Measurements from ENCODE around the gene TGFBR2. TPM values are rescaled to one million over a fixed set of nuclear protein-coding genes. Genes with fewer than 3 reads are reported as not detected.

TGFBR2 gene
- total RNA-seq, 1 experiment from 2014 or later = 45.9 TPM

DNA sequence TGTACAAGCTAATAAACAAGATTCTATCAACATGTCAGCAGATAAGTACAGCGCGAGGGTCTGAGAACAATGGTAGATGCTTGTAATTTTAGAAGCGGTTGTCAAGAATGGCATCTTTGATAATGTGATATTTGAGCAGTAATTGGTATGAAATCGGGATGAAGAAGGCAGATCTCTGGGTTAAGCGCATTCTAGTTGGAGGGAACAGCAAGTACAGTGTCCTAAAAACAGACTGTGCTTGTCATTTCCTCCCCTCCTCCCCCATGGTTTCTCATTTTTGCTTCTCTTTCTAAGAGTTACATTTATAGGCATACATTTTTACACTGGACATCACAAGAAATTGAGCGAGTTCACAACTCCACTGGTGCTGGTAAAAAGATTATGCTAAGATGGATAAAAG, 23.3 kb downstream of the TGFBR2 start:
- CTCF ChIA-PET = interaction anchor here (1.4 kb wide), 1 partner anchor 431 kb away, joined by 3 read pairs; no protein-coding TSS in a partner anchor
- in situ Hi-C loops (cut with HindIII; ENCODE audit: low pct_unique_long_range_greater_than_20kb, low sequenced_read_pairs) = no loop called here
- DNase-seq (ENCODE audit: low read depth, low spot score) (no peak), ATAC-seq (no peak)
- TF ChIP-seq TCF7L2 (IDR thresholded peaks at IDR 0.05; ENCODE audit: low read depth, low read length) = no peak
- TF ChIP-seq SIN3A (IDR thresholded peaks at IDR 0.05; ENCODE audit: borderline replicate concordance, insufficient read depth, low read depth, low read length) = no peak
- TF ChIP-seq, protein P1, sequence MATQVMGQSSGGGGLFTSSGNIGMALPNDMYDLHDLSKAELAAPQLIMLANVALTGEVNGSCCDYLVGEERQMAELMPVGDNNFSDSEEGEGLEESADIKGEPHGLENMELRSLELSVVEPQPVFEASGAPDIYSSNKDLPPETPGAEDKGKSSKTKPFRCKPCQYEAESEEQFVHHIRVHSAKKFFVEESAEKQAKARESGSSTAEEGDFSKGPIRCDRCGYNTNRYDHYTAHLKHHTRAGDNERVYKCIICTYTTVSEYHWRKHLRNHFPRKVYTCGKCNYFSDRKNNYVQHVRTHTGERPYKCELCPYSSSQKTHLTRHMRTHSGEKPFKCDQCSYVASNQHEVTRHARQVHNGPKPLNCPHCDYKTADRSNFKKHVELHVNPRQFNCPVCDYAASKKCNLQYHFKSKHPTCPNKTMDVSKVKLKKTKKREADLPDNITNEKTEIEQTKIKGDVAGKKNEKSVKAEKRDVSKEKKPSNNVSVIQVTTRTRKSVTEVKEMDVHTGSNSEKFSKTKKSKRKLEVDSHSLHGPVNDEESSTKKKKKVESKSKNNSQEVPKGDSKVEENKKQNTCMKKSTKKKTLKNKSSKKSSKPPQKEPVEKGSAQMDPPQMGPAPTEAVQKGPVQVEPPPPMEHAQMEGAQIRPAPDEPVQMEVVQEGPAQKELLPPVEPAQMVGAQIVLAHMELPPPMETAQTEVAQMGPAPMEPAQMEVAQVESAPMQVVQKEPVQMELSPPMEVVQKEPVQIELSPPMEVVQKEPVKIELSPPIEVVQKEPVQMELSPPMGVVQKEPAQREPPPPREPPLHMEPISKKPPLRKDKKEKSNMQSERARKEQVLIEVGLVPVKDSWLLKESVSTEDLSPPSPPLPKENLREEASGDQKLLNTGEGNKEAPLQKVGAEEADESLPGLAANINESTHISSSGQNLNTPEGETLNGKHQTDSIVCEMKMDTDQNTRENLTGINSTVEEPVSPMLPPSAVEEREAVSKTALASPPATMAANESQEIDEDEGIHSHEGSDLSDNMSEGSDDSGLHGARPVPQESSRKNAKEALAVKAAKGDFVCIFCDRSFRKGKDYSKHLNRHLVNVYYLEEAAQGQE (IDR thresholded peaks at IDR 0.05; ENCODE audit: insufficient read depth in 1 of 2, low read depth in 2 of 2, low read length in 1 of 2) = no peak
- TF ChIP-seq, protein P2, sequence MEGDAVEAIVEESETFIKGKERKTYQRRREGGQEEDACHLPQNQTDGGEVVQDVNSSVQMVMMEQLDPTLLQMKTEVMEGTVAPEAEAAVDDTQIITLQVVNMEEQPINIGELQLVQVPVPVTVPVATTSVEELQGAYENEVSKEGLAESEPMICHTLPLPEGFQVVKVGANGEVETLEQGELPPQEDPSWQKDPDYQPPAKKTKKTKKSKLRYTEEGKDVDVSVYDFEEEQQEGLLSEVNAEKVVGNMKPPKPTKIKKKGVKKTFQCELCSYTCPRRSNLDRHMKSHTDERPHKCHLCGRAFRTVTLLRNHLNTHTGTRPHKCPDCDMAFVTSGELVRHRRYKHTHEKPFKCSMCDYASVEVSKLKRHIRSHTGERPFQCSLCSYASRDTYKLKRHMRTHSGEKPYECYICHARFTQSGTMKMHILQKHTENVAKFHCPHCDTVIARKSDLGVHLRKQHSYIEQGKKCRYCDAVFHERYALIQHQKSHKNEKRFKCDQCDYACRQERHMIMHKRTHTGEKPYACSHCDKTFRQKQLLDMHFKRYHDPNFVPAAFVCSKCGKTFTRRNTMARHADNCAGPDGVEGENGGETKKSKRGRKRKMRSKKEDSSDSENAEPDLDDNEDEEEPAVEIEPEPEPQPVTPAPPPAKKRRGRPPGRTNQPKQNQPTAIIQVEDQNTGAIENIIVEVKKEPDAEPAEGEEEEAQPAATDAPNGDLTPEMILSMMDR (IDR thresholded peaks at IDR 0.05) = no peak
- no peak for TF ChIP-seq POLR2AphosphoS5 (IDR thresholded peaks at IDR 0.05; ENCODE audit: low read depth, low read length)
- Histone ChIP-seq H3K4me3 (ENCODE audit: low read depth in 2 of 2, low read length in 2 of 2) (no peak overlapping the region), H3K9me3 (ENCODE audit: control insufficient read depth, insufficient read depth, low read depth, low read length) (no peaks in the 10 kb centered on the region), H3K27ac (ENCODE audit: low read length) (no peak overlapping the region), H3K4me1 (ENCODE audit: control insufficient read depth, insufficient read depth, low read length) (peaks cover 35% of the 10 kb centered on the region), H3K36me3 (ENCODE audit: control insufficient read depth, insufficient read depth, low read length) (peaks cover 3% of the 10 kb centered on the region; the same call in 1 of the 2 replicates), H3K27me3 (ENCODE audit: control insufficient read depth, insufficient read depth, low read length) (no peaks in the 10 kb centered on the region)
- intact Hi-C loops (cut with micrococcal nuclease; ENCODE audit: unreplicated experiment) = no loop called here
- POLR2A ChIA-PET = no interaction called here
- BruUV-seq (replicated peaks) = no TSS peak

- Histone ChIP-seq H3K27ac (ENCODE audit: low read length) (peak overlapping the region; percentile 54; the same call in 1 of the 2 replicates), H3K36me3 (ENCODE audit: control insufficient read depth, insufficient read depth, low read length) (peaks cover 3% of the 10 kb centered on the region; the same call in 1 of the 2 replicates), H3K27me3 (ENCODE audit: control insufficient read depth, insufficient read depth, low read length) (no peaks in the 10 kb centered on the region), H3K4me1 (ENCODE audit: control insufficient read depth, insufficient read depth, low read length) (peaks cover 28% of the 10 kb centered on the region), H3K4me3 (ENCODE audit: low read depth in 2 of 2, low read length in 2 of 2) (no peak overlapping the region), H3K9me3 (ENCODE audit: control insufficient read depth, insufficient read depth, low read depth, low read length) (no peaks in the 10 kb centered on the region)
- in situ Hi-C loops (cut with HindIII; ENCODE audit: low pct_unique_long_range_greater_than_20kb, low sequenced_read_pairs) = no loop called here
- ATAC-seq (no peak), DNase-seq (ENCODE audit: low read depth, low spot score) (no peak)
- no TSS peak for BruUV-seq (replicated peaks)
- POLR2A ChIA-PET = no interaction called here
- intact Hi-C loops (cut with micrococcal nuclease; ENCODE audit: unreplicated experiment) = no loop called here
- TF ChIP-seq SIN3A (IDR thresholded peaks at IDR 0.05; ENCODE audit: borderline replicate concordance, insufficient read depth, low read depth, low read length) (no peak), POLR2AphosphoS5 (IDR thresholded peaks at IDR 0.05; ENCODE audit: low read depth, low read length) (no peak), TCF7L2 (IDR thresholded peaks at IDR 0.05; ENCODE audit: low read depth, low read length) (no peak)
- TF ChIP-seq, protein P1 (IDR thresholded peaks at IDR 0.05; ENCODE audit: insufficient read depth in 1 of 2, low read depth in 2 of 2, low read length in 1 of 2) = no peak
- TF ChIP-seq, protein P2 (IDR thresholded peaks at IDR 0.05) = no peak
- CTCF ChIA-PET = no interaction called here
These were observed 24.0 kb downstream of the TGFBR2 start for GRCh38 chr3:30630238-30631030.

All from Panc1 (cell line).